ENCODE results near the gene TEX261.
"Not testable (repeated sequence)": the region's sequence is repeated elsewhere in the genome, so short reads cannot be mapped to it uniquely, and the experiment has no call there.

TEX261 gene

DNA sequence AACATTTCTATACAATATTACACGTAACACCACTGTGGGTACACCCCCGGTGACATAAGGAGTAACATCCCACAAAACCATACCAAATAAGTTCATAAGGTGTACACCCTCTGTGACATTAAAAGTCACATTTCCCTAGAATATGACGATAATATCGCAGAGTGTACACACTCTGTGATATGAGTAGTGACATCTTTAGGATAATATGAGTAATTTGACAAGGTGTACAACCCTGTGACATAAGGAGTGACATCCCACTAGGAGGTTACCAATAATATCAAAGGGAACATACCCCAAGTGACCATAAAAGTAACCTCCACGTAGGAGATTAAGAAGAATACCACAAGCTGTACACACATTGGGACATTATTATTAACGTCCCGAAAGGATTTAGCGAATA is 24.0 kb upstream of the TEX261 start:
- TF ChIP-seq, protein P1, sequence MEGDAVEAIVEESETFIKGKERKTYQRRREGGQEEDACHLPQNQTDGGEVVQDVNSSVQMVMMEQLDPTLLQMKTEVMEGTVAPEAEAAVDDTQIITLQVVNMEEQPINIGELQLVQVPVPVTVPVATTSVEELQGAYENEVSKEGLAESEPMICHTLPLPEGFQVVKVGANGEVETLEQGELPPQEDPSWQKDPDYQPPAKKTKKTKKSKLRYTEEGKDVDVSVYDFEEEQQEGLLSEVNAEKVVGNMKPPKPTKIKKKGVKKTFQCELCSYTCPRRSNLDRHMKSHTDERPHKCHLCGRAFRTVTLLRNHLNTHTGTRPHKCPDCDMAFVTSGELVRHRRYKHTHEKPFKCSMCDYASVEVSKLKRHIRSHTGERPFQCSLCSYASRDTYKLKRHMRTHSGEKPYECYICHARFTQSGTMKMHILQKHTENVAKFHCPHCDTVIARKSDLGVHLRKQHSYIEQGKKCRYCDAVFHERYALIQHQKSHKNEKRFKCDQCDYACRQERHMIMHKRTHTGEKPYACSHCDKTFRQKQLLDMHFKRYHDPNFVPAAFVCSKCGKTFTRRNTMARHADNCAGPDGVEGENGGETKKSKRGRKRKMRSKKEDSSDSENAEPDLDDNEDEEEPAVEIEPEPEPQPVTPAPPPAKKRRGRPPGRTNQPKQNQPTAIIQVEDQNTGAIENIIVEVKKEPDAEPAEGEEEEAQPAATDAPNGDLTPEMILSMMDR (IDR thresholded peaks at IDR 0.05; ENCODE audit: low read depth, low read length) = no peak
- no peak for DNase-seq
- H3K27me3 ChIP-seq = no peaks in the 10 kb centered on the region
- H3K4me3 ChIP-seq (ENCODE audit: low read depth, low read length) = no peak overlapping the region
- no peaks in the 10 kb centered on the region for H3K4me1 ChIP-seq
- no peaks in the 10 kb centered on the region for H3K9me3 ChIP-seq
- no peaks in the 10 kb centered on the region for H3K36me3 ChIP-seq

DNA sequence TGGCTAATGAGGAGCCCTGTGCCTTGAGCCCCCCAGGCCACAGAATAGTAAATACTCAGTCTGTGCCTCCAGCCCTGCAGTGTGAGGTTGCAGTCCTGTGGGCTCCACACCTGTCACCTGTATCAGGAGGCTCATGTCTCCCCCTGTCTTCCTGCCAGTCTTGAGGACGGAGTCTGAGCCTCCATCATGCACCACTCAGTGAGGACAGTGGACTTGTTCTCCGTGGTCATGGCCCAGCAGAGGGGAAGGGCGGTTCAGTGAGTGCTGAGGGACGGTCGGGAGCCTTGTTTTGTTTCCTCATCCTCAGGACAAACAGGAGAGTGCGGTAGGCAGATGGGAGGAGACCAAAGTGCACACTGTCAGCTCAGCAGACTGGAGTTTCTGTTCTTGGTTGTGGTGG is 17.1 kb upstream of the TEX261 start:
- not testable (repeated sequence) for H3K27me3 ChIP-seq; H3K9me3 ChIP-seq; DNase-seq; H3K4me3 ChIP-seq (ENCODE audit: low read depth, low read length); H3K36me3 ChIP-seq; H3K4me1 ChIP-seq

DNA sequence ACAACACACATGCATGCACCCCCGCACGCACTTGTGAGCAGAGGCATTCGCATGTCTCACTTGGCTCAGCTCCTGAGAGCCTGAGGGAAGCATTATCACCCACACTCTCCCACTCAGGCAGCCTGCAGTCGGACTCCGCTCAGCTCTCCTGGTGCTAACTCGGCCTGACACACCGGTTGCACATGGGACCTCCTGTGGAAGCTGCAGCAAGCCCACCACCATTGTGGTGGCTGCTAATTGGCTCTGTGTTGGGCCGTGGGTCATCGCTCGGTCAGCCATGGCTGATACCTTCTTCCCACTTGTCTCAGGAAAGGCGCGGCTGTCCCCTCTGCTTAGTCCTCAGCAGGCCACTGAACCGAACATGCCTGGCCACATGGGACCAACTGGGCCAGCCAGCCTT is 13.7 kb upstream of the TEX261 start:
- Histone ChIP-seq H3K36me3 (no peaks in the 10 kb centered on the region), H3K9me3 (no peaks in the 10 kb centered on the region), H3K4me3 (ENCODE audit: low read depth, low read length) (no peak overlapping the region), H3K27me3 (no peaks in the 10 kb centered on the region), H3K4me1 (no peaks in the 10 kb centered on the region)
- DNase-seq = no peak
- TF ChIP-seq, protein P1 (IDR thresholded peaks at IDR 0.05; ENCODE audit: low read depth, low read length) = no peak

- no peaks in the 10 kb centered on the region for H3K27me3 ChIP-seq
- H3K36me3 ChIP-seq = no peaks in the 10 kb centered on the region
- H3K4me3 ChIP-seq (ENCODE audit: low read depth, low read length) = no peak overlapping the region
- TF ChIP-seq, protein P1 (IDR thresholded peaks at IDR 0.05; ENCODE audit: low read depth, low read length) = no peak
- H3K9me3 ChIP-seq = no peaks in the 10 kb centered on the region
- H3K4me1 ChIP-seq = no peaks in the 10 kb centered on the region
- DNase-seq = no peak
Measured at GRCh38 chr2:71006955-71007799, 12.5 kb upstream of the TEX261 start.

GRCh38 chr2:71006323-71006722 is 11.7 kb upstream of the TEX261 start:
- no peaks in the 10 kb centered on the region for H3K4me1 ChIP-seq
- TF ChIP-seq, protein P1 (IDR thresholded peaks at IDR 0.05; ENCODE audit: low read depth, low read length) = no peak
- DNase-seq = no peak
- no peaks in the 10 kb centered on the region for H3K27me3 ChIP-seq
- H3K36me3 ChIP-seq = no peaks in the 10 kb centered on the region
- H3K4me3 ChIP-seq (ENCODE audit: low read depth, low read length) = no peak overlapping the region
- no peaks in the 10 kb centered on the region for H3K9me3 ChIP-seq

- Histone ChIP-seq H3K27me3 (no peaks in the 10 kb centered on the region), H3K4me1 (no peaks in the 10 kb centered on the region), H3K36me3 (no peaks in the 10 kb centered on the region), H3K4me3 (ENCODE audit: low read depth, low read length) (no peak overlapping the region), H3K9me3 (no peaks in the 10 kb centered on the region)
- TF ChIP-seq, protein P1 (IDR thresholded peaks at IDR 0.05; ENCODE audit: low read depth, low read length) = no peak
- DNase-seq = no peak
Measured at GRCh38 chr2:71005271-71006202, 10.9 kb upstream of the TEX261 start.
